ENCODE measurements around the gene MGST2. TPM values are rescaled to one million over a fixed set of nuclear protein-coding genes. Genes with fewer than 3 reads are reported as not detected.

MGST2 gene
- total and polyA plus RNA-seq, 2 experiments from 2014 or later = 4.6 to 19.1 TPM

DNA sequence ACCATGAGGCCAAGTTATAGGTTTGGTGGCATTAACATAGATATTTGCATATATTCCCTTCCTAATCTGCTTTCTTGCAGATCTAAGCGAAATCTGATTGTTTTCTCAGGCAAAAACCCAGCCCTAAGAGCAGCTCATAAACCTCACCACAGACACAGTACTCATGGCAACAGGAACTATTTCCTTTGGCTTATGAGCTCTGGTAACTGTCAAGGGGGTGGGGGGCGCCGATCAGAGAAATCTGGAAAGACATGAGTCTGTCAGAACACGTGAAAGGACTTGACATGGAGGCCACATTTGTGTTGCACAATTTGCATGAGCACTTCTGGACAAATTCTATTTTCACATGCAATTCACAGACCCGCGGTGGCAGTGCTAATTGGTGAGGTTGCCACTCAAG, 83.7 kb downstream of the MGST2 start:
- TF ChIP-seq JUNB (IDR thresholded peaks at IDR 0.05; ENCODE audit: unreplicated experiment) (no peak), NANOG (IDR thresholded peaks at IDR 0.05; ENCODE audit: borderline replicate concordance) (no peak), CREB1 (CRISPR knock-in tag; IDR thresholded peaks at IDR 0.05; ENCODE audit: low read depth) (no peak), POLR2AphosphoS5 (IDR thresholded peaks at IDR 0.05; ENCODE audit: low read depth) (no peak), ZNF114 (CRISPR knock-in tag; IDR thresholded peaks at IDR 0.05) (no peak), EZH2phosphoT487 (IDR thresholded peaks at IDR 0.05; ENCODE audit: unreplicated experiment) (no peak), ZNF331 (CRISPR knock-in tag; IDR thresholded peaks at IDR 0.05; ENCODE audit: low read depth) (no peak), EZH2 (IDR thresholded peaks at IDR 0.05; ENCODE audit: low read depth, unreplicated experiment) (no peak), REST (IDR thresholded peaks at IDR 0.05; ENCODE audit: unreplicated experiment) (no peak), STAT1 (IDR thresholded peaks at IDR 0.05; ENCODE audit: unreplicated experiment) (no peak)
- TF ChIP-seq, protein P1, sequence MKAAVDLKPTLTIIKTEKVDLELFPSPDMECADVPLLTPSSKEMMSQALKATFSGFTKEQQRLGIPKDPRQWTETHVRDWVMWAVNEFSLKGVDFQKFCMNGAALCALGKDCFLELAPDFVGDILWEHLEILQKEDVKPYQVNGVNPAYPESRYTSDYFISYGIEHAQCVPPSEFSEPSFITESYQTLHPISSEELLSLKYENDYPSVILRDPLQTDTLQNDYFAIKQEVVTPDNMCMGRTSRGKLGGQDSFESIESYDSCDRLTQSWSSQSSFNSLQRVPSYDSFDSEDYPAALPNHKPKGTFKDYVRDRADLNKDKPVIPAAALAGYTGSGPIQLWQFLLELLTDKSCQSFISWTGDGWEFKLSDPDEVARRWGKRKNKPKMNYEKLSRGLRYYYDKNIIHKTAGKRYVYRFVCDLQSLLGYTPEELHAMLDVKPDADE (IDR thresholded peaks at IDR 0.05) = no peak
- TF ChIP-seq, protein P2, sequence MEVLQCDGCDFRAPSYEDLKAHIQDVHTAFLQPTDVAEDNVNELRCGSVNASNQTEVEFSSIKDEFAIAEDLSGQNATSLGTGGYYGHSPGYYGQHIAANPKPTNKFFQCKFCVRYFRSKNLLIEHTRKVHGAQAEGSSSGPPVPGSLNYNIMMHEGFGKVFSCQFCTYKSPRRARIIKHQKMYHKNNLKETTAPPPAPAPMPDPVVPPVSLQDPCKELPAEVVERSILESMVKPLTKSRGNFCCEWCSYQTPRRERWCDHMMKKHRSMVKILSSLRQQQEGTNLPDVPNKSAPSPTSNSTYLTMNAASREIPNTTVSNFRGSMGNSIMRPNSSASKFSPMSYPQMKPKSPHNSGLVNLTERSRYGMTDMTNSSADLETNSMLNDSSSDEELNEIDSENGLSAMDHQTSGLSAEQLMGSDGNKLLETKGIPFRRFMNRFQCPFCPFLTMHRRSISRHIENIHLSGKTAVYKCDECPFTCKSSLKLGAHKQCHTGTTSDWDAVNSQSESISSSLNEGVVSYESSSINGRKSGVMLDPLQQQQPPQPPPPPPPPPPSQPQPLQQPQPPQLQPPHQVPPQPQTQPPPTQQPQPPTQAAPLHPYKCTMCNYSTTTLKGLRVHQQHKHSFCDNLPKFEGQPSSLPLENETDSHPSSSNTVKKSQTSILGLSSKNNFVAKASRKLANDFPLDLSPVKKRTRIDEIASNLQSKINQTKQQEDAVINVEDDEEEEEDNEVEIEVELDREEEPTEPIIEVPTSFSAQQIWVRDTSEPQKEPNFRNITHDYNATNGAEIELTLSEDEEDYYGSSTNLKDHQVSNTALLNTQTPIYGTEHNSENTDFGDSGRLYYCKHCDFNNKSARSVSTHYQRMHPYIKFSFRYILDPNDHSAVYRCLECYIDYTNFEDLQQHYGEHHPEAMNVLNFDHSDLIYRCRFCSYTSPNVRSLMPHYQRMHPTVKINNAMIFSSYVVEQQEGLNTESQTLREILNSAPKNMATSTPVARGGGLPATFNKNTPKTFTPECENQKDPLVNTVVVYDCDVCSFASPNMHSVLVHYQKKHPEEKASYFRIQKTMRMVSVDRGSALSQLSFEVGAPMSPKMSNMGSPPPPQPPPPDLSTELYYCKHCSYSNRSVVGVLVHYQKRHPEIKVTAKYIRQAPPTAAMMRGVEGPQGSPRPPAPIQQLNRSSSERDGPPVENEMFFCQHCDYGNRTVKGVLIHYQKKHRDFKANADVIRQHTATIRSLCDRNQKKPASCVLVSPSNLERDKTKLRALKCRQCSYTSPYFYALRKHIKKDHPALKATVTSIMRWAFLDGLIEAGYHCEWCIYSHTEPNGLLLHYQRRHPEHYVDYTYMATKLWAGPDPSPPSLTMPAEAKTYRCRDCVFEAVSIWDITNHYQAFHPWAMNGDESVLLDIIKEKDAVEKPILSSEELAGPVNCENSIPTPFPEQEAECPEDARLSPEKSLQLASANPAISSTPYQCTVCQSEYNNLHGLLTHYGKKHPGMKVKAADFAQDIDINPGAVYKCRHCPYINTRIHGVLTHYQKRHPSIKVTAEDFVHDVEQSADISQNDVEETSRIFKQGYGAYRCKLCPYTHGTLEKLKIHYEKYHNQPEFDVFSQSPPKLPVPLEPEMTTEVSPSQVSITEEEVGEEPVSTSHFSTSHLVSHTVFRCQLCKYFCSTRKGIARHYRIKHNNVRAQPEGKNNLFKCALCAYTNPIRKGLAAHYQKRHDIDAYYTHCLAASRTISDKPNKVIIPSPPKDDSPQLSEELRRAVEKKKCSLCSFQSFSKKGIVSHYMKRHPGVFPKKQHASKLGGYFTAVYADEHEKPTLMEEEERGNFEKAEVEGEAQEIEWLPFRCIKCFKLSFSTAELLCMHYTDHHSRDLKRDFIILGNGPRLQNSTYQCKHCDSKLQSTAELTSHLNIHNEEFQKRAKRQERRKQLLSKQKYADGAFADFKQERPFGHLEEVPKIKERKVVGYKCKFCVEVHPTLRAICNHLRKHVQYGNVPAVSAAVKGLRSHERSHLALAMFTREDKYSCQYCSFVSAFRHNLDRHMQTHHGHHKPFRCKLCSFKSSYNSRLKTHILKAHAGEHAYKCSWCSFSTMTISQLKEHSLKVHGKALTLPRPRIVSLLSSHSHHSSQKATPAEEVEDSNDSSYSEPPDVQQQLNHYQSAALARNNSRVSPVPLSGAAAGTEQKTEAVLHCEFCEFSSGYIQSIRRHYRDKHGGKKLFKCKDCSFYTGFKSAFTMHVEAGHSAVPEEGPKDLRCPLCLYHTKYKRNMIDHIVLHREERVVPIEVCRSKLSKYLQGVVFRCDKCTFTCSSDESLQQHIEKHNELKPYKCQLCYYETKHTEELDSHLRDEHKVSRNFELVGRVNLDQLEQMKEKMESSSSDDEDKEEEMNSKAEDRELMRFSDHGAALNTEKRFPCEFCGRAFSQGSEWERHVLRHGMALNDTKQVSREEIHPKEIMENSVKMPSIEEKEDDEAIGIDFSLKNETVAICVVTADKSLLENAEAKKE (CRISPR knock-in tag; IDR thresholded peaks at IDR 0.05) = no peak
- TF ChIP-seq, protein P3, sequence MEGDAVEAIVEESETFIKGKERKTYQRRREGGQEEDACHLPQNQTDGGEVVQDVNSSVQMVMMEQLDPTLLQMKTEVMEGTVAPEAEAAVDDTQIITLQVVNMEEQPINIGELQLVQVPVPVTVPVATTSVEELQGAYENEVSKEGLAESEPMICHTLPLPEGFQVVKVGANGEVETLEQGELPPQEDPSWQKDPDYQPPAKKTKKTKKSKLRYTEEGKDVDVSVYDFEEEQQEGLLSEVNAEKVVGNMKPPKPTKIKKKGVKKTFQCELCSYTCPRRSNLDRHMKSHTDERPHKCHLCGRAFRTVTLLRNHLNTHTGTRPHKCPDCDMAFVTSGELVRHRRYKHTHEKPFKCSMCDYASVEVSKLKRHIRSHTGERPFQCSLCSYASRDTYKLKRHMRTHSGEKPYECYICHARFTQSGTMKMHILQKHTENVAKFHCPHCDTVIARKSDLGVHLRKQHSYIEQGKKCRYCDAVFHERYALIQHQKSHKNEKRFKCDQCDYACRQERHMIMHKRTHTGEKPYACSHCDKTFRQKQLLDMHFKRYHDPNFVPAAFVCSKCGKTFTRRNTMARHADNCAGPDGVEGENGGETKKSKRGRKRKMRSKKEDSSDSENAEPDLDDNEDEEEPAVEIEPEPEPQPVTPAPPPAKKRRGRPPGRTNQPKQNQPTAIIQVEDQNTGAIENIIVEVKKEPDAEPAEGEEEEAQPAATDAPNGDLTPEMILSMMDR (conservative IDR thresholded peaks at IDR 0.05; ENCODE audit: low read depth in 2 of 2) = no peak
- H3K4me1 Mint-ChIP-seq = peaks cover 16% of the 10 kb centered on the region
- H3K4me3 Mint-ChIP-seq = no peak overlapping the region
- peaks cover 3% of the 10 kb centered on the region for H3K27me3 Mint-ChIP-seq (ENCODE audit: insufficient read depth, low read depth, poor library complexity)
- H3K27ac ChIP-seq (ENCODE audit: low read depth) = no peak overlapping the region
- no peak overlapping the region for H2AFZ ChIP-seq
- H3K27me3 ChIP-seq (ENCODE audit: insufficient read depth) = no peaks in the 10 kb centered on the region
- no peaks in the 10 kb centered on the region for H3K9me3 Mint-ChIP-seq
- H3K36me3 ChIP-seq (ENCODE audit: insufficient read depth) = no peaks in the 10 kb centered on the region
- no peaks in the 10 kb centered on the region for H3K9me2 ChIP-seq (ENCODE audit: insufficient read depth)
- H4K20me1 ChIP-seq (replicated peaks; ENCODE audit: insufficient read depth) = no peaks in the 10 kb centered on the region
- H3K36me3 Mint-ChIP-seq (ENCODE audit: low read depth) = no peaks in the 10 kb centered on the region
- no peak overlapping the region for H3K4me3 ChIP-seq
- ATAC-seq = no peak
- H3K4me2 ChIP-seq = no peak overlapping the region
- no peaks in the 10 kb centered on the region for H3K79me2 ChIP-seq (replicated peaks; ENCODE audit: insufficient read depth)
- no peak overlapping the region for H3K27ac Mint-ChIP-seq
- H3F3A ChIP-seq (replicated peaks; ENCODE audit: low read depth) = no peaks in the 10 kb centered on the region
- DNase-seq (ENCODE audit: low spot score) = no peak
- peaks cover 8% of the 10 kb centered on the region; the same call in 1 of the 2 replicates for H3K4me1 ChIP-seq (ENCODE audit: insufficient read depth)

Measured in GM23338 (cell line).